Fibroblast of mammary gland (primary cell): ENCODE data around the gene POLD3.

Experiments
- DNase-seq: peaks from one replicate; pipeline ENCODE4 v3.0.0-alpha.2; 2010; ENCODE audit warnings: low read depth
- H3K4me3 ChIP-seq: 2 replicates; pipeline ENCODE4 v1.5.1; 2011; ENCODE audit warnings: low read depth, mild to moderate bottlenecking, low read length, moderate library complexity; ENCODE audit not compliant: control insufficient read depth
- TF ChIP-seq, protein P1 (sequence below): conservative IDR thresholded peaks from 2 replicates; pipeline ENCODE4 v1.5.1; 2011; ENCODE audit warnings: low read depth, low read length, inconsistent platforms; ENCODE audit not compliant: control insufficient read depth, insufficient read depth

POLD3 gene

DNA sequence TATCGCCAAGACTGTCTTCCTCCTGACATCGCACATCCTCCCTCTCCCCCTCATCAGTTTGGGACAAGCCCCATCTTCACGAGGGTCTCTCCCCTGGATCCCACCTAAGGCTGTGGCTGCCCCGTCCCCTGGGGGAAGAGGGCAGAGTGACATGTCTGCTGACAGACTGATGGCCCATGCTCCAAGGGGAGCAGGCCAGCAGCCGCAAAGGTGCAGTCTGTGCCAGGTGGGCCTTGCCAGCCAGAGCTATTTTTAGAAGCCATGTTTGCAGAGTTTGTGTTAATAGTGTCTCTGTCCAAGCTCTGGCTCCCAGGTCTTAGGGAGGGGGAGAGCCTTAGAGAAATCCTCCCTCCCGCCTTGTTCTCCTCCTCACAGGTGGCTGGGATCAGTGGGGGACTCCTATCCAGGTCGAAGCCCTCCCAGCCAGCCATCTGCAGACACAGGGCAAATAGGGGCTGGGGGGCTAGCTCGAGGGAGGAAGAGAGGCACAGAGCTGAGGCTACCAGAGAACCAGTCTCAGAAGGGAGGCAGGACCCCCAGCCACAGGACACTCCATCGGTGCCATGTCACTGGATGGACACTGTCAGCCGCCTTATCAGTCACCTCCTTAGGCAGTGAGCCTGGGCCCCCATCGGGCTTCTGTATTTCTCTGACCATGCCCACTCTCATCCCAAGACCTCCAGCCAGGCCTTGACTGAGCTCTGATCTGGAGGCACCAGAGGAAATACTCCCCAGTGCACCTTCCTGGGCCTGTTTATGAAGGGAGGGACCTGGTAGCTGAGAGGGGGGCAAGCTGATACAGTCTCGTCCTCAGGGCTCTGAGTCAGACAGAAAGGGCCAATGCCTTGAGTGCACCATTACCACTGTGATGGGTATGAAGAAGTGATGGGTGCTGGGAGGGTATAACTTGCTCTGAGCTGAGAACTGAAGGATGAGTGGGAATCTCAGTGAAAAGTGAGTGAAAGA, 89.6 kb downstream of the POLD3 start:
- no peak for DNase-seq
- TF ChIP-seq, protein P1, sequence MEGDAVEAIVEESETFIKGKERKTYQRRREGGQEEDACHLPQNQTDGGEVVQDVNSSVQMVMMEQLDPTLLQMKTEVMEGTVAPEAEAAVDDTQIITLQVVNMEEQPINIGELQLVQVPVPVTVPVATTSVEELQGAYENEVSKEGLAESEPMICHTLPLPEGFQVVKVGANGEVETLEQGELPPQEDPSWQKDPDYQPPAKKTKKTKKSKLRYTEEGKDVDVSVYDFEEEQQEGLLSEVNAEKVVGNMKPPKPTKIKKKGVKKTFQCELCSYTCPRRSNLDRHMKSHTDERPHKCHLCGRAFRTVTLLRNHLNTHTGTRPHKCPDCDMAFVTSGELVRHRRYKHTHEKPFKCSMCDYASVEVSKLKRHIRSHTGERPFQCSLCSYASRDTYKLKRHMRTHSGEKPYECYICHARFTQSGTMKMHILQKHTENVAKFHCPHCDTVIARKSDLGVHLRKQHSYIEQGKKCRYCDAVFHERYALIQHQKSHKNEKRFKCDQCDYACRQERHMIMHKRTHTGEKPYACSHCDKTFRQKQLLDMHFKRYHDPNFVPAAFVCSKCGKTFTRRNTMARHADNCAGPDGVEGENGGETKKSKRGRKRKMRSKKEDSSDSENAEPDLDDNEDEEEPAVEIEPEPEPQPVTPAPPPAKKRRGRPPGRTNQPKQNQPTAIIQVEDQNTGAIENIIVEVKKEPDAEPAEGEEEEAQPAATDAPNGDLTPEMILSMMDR, result no peak
- no peak overlapping the region for H3K4me3 ChIP-seq

DNA sequence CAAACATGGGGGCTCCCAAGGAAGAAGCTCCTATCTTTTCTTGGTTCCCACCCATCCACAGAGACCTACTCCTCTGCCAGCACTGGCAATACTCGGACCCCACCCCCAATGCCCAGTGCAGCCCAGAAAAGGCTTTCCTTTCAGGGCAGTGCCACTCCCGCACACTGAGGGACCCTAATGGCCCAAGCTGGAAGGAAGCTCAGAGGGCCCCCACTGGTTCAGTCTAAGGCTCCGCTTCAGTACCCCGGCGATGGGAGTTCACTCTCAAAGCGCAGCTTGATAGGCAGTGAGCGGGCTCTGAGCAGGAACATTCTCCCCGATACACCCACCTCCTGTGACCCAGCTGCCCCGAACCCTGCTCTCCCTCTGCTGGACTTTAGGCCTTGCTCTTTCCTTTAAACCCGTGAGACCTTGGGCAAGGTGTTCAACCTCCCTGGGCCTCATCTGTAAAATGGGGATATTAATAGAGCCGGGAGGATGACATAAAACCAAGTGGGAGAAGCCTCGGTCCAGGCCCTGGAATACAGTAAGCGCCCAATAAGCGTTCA, 90.4 kb downstream of the POLD3 start:
- no peak for DNase-seq
- TF ChIP-seq, protein P1, result no peak
- no peak overlapping the region for H3K4me3 ChIP-seq

DNA sequence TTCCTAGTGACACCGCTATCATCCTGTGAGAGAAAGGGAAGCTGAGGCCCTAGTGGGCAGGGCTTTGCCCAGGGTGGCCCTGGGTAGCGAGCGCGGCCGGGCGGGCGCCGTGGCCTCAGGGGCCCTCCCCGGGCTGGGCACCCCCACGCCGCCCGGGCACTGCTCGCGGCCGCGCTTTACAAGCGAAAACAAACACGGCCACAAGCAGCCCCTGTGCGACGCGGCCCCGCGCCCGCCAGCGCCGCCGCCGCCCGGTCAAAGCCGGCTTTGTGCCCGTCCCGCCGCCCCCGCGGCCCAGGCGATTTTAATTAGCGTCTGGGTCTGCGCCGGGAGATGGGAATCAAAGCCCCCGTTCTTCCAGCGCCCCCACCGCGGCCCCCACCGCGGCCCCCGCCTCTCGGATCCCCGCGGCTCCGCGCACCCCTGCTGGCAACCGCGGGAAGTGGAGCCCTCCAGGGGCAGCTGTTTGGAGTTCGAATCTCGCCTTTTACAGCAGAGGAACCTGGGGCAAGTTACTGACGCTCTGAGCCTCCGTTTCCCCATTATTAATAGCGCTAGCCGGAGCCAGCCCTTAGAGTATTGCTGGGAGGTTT, 91.0 kb downstream of the POLD3 start:
- peak overlapping the region; percentile 24 for H3K4me3 ChIP-seq
- TF ChIP-seq, protein P1, result peak; percentile 47
- DNase-seq, result no peak

DNA sequence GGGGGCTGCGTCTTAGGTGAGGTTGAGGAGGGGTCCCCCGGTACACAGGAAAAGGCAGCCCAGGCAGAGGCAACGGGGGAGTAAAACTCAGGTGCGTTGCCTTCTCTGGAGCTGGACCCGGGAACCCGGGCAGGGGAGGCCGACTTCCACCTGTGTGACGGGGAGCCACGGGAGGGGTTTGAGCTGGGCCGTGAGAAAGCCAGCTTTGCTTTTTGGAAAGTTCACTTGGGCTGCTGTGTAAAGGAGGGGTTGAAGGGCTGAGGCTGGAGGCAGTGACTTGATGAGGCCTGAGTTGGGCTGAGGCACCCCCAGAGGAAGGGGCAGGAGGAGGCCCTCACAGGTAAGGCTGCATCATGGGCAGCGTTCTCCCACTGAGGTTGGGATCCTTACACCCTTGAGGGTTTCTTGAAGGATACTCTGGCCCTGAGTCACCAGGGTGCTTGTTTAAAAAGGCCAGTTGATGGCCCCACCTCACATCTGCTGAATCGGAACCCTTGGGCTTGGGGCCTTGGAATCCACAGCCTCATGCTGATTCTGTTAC, 91.6 kb downstream of the POLD3 start:
- TF ChIP-seq, protein P1, result no peak
- DNase-seq, result peak; percentile 48
- H3K4me3 ChIP-seq, result peak overlapping the region; percentile 24

DNA sequence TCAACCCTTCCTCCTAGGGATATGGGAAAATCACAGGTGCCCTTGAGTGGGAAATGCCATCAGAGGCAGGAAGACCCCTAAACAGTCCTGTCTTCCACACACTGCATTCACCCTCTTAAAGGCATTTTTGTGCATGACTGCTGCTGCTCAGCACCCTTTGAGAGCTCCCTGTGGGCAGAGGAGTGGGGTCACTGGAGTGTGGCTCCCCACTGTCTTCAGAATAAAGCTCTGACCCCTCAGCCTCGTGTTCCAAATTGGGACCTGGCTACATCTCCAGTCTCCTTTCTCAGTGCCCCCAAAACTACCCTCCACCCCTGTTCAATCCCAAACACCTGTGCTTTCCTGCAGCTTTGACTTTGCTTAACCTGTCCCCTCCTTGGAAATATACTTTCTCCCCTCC, 92.3 kb downstream of the POLD3 start:
- no peak for DNase-seq
- TF ChIP-seq, protein P1, result no peak
- H3K4me3 ChIP-seq, result no peak overlapping the region

DNA sequence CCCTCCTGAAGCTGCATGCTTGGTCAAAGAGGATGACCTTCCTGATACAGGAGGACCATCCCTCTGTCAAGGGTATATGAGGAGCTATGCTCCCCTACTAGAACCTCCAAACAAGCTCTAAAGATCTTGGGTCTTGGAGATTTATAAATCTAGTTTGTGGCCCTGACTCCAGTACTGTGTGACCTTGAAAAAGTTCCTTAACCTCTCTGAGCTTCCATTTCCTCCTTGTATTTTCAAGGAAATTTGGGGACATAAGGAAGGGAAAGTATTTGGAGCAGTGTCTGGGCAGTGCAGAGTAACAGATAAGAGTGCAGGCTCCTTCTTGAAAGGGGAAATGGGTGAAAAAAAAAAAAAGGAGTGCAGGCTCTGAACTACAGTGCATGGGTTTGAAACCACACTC, 93.0 kb downstream of the POLD3 start:
- TF ChIP-seq, protein P1, result no peak
- no peak for DNase-seq
- no peak overlapping the region for H3K4me3 ChIP-seq
